Measurements from ENCODE around the gene EGFL7.
A peak's percentile ranks its signal among the peaks of the same experiment; 100 is the strongest.
"Not testable (repeated sequence)": the region's sequence is repeated elsewhere in the genome, so short reads cannot be mapped to it uniquely, and the experiment has no call there.

Gene EGFL7

GRCh38 chr9:136625101-136626065 is 37.3 kb upstream of the EGFL7 start:
- DNase-seq: peak; percentile 99

- DNase-seq: no peak
Observed at GRCh38 chr9:136626066-136626725, 36.5 kb upstream of the EGFL7 start.

GRCh38 chr9:136626740-136627642 is 35.7 kb upstream of the EGFL7 start:
- no peak for DNase-seq

GRCh38 chr9:136627703-136628102 is 35.0 kb upstream of the EGFL7 start:
- DNase-seq: no peak

GRCh38 chr9:136628268-136628667 is 34.4 kb upstream of the EGFL7 start:
- DNase-seq: no peak

- no peak for DNase-seq
Observed at GRCh38 chr9:136629001-136629878, 33.5 kb upstream of the EGFL7 start.

GRCh38 chr9:136629879-136630661 is 32.6 kb upstream of the EGFL7 start:
- peak; percentile 93 for DNase-seq

- DNase-seq: no peak
Observed at GRCh38 chr9:136630662-136630992, 32.1 kb upstream of the EGFL7 start.

- peak; percentile 89 for DNase-seq
Observed at GRCh38 chr9:136631038-136632000, 31.4 kb upstream of the EGFL7 start.

GRCh38 chr9:136632072-136632471 is 30.6 kb upstream of the EGFL7 start:
- not testable (repeated sequence) for DNase-seq

- DNase-seq: not testable (repeated sequence)
Observed at GRCh38 chr9:136632491-136633106, 30.1 kb upstream of the EGFL7 start.

GRCh38 chr9:136634904-136635303 is 27.8 kb upstream of the EGFL7 start:
- DNase-seq: no peak

GRCh38 chr9:136640171-136641111 is 22.3 kb upstream of the EGFL7 start:
- no peak for DNase-seq

- DNase-seq: no peak
Observed at GRCh38 chr9:136642439-136642921, 20.2 kb upstream of the EGFL7 start.

- no peak for DNase-seq
Observed at GRCh38 chr9:136643596-136644342, 18.9 kb upstream of the EGFL7 start.

- DNase-seq: no peak
Observed at GRCh38 chr9:136644343-136644592, 18.4 kb upstream of the EGFL7 start.

GRCh38 chr9:136644593-136645351 is 17.9 kb upstream of the EGFL7 start:
- DNase-seq: peak; percentile 95
